ENCODE data around the gene SAV1.

DNA sequence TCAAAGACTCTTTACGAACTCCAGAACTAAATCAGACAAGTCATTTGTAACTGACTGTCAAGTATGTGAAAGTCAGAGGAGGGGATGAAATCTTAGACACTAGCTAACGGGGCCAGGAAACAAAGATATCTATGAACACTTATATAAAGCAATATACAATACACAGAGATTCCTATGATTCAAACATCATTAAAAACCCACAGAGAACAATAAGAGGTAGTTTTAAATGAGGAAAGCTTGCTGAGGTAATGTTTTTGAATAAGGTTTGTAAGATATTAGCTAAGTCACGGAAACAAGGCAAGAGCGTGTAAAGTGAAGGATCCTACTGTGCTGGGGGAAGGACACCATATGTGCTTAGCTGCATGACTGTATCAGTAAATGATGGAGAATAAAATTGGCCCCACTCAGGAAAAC lies 36.7 kb downstream of the SAV1 start:
- TF ChIP-seq POLR2AphosphoS5 (IDR thresholded peaks at IDR 0.05) = no peak
- TF ChIP-seq, protein P1, sequence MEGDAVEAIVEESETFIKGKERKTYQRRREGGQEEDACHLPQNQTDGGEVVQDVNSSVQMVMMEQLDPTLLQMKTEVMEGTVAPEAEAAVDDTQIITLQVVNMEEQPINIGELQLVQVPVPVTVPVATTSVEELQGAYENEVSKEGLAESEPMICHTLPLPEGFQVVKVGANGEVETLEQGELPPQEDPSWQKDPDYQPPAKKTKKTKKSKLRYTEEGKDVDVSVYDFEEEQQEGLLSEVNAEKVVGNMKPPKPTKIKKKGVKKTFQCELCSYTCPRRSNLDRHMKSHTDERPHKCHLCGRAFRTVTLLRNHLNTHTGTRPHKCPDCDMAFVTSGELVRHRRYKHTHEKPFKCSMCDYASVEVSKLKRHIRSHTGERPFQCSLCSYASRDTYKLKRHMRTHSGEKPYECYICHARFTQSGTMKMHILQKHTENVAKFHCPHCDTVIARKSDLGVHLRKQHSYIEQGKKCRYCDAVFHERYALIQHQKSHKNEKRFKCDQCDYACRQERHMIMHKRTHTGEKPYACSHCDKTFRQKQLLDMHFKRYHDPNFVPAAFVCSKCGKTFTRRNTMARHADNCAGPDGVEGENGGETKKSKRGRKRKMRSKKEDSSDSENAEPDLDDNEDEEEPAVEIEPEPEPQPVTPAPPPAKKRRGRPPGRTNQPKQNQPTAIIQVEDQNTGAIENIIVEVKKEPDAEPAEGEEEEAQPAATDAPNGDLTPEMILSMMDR (IDR thresholded peaks at IDR 0.05) = no peak
- no peak for TF ChIP-seq POLR2A (IDR thresholded peaks at IDR 0.05)
- no peak for TF ChIP-seq EP300 (IDR thresholded peaks at IDR 0.05)
